GM19452 (cell line): ENCODE results near the gene WSCD1.

Source experiments
- ATAC-seq: cut with Tn5 transposase; IDR thresholded peaks from one replicate; pipeline ENCODE4 v1.9.1; 2021; ENCODE audit not compliant: unreplicated experiment

Gene WSCD1

DNA sequence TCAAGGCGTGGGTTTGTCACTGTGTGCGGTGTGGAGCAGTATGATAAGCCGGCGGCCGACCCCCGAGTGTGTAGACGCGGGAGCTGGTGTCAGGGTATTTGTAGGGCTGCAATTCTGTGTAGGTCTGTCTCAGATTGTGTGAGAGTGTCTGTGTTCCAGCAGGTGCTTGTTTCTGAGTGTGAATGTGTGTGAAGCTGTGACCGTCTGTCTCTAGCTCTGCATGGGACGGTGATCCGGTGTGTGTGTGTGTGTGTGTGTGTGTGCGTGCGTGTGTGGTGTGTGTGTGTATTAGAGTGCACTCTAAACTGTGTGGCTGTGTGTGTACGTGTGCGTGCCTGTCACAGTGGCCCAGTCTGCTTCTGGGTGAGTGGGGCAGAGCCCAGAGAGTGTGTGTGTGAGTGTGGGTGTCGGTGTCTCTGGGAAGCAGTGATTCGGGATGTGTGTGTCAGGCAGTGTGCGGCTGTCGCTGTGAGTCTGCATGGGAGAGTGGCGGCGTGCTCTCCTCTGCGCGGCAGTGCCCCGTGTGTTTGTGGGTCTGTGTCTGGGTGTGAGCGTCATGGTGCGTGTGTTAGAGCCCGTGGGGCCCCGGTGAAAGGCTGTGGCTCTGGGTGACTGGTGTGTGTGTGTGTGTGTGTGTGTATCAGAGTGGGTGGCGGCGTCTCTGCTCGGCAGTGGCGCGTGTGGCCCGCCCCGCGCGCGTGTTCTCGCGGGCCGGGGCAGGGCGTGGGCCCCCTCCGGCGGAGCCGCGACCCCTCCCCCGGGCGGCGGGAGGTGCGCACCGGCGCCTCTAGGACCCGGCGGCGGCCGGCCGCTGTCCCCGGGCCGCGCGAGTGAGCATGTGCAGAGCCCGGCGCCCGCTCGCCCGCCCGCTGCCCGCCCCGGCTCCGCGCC lies at the start of gene WSCD1:
WSCD1 (plus strand) TSS at position 841 of the 891 bp plus-strand sequence. CDS start 10,280 bp downstream, outside the sequence.
- ATAC-seq: no peak

DNA sequence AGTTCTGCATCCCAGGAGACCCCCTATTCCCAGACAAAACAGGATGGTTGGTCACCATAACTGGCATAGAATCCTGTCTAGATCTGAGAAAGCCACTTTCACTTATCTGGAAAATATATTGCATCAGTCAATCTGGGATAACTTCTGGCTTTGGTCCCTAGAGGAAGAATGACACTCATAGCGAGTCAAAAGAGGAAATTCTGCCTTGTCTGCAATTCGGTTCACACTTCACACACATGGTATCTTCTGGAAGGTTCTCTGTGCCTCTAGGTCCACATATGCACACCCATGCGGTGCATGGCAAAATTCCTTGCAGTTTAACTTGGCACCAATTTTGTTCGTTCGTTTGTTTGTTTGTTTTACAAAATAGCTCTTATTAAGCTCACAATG lies 49.2 kb upstream of the WSCD1 start:
- ATAC-seq: no peak

DNA sequence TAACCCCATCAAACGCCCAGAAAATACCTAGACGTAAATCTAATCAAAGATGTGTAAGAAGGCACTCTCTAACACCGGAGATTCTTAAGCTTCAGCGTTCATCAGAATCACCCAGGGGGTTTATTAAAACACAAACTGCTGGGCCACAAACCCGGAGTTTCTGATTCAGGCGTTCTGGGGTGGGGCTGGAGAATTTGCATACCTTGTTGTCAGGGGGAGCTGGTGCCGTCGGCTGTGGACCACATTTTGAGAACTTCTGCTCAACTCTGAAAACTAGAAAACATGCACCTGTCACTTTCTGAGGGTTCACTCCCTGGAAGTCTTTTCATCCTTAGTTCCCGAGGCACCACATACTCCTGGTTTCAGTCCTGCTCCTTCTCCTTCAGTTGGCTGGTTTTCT lies 48.6 kb upstream of the WSCD1 start:
- no peak for ATAC-seq

DNA sequence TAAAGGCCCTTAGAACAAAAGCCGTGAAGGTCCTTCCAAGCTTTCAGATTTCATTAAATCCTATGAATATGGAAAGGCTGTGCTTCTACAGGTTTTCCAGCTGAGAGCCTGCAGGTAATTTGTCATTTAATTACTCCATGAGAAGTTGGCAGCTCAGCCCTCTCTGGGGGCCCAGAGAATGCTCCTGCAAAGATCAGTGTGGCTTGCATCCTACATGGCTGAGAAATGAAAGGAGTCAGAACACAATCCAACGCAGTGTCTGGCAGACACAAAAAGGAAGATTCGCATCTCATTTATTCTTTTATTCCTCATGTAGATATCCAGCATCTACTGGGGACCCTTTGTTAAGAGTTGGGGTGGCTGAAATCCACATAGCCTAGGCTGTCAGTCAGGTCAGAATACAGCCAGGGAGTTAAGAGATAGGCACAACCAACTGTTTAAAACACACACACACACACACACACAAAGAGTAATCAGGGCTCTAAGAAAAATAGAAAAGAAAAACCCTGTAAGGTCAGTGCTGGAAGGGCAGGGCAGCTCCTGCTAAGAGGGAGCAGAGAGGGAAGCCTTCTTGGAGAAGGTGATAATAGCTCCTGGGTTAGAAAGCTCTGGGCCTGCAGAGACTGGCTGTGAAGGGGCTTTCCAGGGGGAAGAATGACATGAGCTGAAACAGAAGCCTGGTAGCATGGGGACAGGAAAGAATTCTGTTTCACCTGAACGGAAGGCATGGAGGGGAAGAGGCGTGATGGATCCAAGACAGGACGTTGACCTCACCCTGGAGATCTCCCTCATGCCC lies 46.9 kb upstream of the WSCD1 start:
- no peak for ATAC-seq

DNA sequence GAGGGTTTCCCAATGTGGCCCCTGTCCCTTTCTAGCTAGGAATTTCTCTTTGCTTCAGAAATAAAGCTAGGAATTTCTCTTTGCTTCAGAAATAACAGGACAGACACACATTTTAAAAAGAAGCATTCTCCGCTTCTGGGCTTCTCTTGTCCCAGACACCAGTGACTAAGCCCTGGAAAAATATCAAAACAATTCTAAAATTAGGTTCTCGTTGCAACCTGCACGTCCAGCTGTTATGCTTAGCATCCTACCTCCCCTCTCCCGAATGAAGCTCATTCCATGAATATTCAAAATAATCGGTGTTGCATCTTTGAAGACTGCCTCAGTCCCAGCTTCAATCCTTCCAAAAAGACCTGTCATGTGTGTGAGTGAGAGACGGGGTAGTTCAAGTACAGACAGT lies 45.6 kb upstream of the WSCD1 start:
- ATAC-seq: no peak

DNA sequence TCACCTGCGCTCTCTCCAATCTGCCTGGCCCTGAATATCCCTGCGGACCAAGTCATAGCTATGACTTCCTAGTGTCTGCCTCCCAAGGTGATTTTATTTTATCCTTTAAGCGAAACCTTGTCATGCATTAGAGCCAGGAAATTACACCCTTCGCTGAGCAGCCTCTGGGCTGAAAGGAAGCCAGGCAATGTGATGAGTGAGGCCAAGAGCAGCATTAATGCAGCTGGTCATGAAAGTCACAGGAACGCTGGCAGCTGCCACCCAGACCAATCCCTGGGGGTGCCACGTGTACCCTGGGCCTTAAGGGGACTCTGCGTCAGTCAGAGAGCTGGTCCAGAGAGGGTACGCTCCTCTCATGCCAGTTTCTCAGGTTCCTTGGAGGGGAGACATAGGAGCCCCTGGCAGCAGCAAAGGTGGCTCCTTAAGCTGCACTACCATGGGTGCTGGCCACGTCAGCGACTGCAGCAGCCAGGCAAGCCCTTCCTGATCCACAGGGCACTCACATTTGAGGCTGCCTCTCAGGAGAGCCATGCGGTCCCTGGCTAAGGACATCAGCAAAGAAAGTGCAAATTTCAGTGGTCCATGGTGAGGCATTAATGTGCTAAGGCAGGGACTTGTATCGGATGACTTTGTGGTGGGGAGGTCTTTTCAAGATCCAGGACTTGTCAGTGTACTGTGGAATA lies 42.7 kb upstream of the WSCD1 start:
- ATAC-seq: no peak

DNA sequence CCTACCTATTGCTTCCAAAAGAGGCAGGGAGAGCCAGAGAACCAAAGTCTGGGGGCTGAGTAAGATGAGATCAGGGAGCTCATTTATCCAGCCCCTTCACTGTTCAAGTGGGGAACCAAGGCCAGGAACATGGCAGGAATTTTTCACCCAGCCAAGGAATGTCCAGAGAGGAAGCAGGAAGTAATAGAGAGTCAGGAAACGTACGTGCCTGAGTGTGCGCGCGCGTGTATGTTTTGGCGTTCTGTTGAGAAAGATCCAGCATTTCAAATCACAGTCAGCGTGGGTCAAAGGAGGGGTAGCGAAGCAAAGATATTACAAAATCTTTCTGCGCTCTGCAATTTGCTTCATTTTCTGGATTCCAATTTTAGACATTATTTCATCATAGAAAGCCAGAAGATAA lies 41.9 kb upstream of the WSCD1 start:
- no peak for ATAC-seq

DNA sequence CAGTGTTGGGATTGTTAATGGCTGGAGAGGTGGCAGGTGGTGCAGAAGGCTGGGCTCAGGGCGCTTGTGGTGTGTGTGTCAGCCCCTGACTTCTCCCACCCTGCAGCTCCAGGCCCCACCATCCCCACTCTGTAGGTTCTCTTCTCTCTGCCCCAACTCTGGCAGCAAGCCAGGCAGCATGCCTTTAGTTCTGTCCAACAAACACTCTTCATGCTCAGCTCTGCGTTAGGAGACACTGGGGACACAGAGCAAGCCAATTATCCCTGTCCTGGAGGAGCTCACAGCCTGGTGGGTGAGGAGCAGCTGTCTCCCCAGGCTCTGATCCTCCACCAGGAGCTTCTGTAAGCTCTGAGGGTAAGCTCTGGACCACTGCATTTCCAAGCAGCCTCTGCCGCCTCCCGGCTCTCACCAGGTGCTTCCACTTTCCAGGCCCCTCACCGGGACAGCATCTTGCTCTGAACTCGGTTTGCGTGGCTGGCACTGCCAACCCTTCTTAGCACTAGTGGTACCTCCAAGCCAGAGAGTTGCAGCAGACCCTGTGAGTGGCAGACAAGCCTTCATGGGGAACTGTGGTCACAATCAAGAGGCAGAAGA lies 34.3 kb upstream of the WSCD1 start:
- ATAC-seq: no peak

DNA sequence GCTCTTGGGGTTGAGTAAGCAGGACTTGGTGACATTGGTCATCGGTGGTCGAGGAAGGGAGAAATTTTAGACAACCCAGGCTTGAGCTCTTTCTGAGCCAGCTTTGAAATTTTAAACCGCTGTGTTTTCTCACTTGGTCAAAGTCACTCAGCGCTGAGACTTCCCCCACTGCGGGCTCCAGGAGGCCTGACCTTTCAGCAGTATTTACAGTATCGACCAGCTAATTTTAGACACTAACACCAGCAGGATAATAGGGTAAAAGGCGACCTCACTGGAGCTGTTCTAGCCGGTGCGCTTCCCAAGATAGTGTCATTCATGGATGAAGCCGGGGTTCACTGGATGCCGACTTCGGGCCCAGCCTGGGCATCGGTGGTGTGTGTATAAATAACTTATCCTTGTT lies 29.7 kb upstream of the WSCD1 start:
- no peak for ATAC-seq

DNA sequence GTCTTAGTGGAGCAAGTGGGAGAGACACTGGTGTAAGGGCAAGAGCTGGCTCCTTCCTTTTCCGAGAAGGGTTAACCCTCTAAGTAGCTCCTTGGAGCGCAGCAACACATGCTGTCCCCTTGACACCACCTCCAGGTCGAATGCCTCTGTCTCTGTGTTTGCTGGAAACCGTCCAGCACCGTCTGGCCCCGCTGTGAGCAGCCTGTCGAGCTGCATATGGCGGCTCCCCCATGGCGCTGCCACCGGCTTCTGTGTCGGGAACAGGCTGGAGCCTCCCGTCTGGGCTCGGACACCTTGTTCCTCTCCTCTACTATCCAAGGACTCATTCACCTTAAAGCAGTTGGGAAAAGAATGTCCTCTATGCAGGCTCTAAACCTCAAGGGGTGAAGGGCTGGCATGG lies 28.9 kb upstream of the WSCD1 start:
- no peak for ATAC-seq

DNA sequence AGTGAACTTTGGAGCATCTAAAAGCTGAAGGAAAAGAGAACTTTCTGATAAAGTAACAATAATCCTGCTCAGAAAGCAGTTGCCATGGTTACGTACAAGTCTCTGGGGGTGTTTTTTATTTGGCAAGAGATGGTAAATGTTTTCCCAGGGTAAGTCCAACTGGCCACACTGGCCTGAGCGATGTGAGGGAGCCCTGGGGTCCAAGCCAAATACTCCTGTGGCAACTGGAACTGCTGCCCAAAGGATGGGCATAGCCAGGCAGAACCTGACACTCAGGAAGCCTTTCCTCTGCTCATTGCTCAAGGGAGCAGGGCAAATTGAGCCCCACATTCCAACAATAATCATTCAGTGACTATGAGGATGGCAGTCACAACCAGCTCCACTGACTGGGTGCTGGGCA lies 26.8 kb upstream of the WSCD1 start:
- no peak for ATAC-seq

DNA sequence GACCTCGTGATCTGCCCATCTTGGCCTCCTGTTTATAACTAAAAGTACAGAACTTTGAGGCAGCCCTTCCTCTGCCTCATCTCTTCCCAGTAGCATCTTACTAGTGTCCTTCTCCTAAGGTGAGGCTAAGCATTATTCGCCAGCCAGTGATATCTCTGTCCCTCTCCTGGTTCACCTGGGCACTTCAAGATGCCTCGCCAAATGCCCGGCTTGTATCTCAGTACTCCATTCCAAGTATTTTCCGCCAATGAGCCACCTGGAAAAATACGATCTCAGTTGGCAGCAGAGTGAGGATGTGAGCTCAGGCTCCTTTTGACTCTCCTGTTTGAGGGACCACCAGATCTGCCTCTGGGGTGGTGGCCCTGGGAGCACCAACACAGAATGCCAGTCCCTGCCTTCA lies 25.9 kb upstream of the WSCD1 start:
- ATAC-seq: no peak

DNA sequence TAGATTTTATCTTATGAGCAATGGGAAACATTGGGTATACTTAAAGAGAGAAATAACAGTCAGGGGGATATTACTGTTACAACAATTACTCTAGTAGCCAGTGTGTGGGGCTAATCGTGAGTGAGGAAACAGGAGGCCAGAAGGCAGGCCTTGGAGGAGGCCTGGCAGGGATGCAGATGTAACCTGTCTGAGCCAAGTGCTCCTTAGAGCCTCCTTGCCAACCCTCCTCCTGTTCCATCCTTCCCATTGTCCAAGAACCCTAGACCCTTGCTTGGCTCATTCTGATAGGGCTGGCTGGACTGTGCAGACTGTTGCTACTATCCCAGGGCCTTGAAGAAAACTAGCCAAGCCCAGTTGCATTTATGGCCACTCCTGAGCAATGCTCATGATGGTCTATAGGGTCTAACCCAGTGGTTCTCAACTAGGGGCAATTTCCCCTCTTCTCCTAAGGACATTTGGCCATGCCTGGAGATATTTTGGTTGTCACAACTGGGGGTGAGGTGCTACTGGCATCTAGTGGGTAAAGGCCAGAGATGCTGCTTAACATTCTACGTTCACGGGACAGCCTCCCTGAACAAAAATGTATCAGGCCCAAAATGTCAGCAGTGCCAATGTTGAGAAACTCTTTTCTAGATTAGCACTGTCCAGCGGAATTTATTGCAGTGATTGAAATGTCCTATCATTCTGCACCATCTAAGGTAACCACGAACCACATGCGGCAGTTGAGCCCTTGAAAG lies 24.4 kb upstream of the WSCD1 start:
- no peak for ATAC-seq

DNA sequence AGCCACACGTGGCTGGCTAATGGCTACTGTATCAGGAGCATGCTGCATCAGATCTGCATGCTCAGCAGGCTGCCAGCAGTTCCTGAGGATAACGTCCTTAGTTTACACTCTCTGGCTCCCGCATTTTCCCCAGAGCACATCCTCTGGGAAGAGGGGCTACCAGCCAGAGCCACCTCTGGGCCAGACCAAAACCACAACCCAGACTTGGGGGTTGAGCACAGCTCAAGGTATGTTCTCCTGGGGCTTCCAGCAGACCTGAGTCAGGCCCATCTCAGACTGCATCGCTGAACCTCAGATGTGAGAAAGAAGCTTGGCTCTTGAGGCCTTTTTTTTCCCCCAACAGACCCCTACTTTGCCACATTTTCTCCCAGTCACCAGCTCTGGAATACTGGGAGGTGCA lies 23.7 kb upstream of the WSCD1 start:
- no peak for ATAC-seq

DNA sequence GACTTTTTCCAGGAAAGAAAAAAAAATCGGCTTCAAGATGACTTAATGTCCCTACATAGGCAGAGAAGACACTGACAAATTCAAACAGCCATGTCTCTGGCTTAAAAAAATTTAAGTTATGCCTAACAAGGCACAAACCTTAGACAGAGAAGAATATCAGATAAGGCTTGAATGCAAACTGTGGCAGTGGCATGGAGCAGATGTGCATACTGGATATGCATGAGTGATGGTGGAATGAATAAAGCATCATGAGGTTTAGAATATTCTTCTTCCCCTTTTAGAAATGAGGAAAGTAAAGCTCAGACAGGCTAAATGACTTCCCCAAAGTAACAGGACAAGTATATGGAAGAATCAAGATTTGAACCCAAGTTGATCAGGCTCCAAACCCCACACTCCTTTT lies 23.2 kb upstream of the WSCD1 start:
- ATAC-seq: no peak

DNA sequence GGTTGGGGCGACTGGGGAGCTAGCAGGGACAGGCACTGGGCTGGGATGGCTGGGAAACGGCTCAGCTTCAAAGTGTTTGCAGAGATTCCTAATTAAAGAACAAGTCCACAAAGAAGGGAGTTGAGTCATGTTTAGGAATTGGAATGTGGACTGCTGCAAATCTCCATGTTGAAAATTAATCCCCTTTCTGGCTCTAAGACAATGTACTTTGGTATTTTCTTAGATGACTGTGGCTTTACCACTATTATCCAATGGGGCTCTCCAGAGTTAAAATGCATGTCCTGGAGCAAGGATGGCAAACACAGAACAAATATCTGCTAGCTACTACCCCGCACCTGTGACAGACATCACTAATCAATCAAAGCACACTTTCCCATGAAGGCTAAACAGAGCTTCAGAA lies 22.2 kb upstream of the WSCD1 start:
- ATAC-seq: no peak

DNA sequence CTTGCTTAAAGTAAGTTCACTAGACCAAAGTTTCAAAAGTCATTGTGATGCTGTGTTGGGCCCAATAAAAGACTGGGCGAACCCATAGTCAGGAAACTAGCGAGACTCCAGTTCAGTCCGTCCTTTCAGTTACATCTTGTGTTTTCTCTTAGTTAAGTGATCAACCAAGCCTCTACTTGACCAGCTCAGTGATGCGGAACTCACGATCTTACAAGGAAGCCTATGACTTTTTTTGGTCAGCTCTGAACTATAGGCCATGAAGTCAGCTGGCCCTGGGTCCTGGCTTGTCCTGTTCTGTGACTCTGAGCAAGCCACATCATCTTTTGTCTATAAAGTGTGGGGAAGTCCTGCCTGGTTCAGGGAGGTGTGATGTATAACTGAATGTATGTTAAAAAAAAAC lies 21.7 kb upstream of the WSCD1 start:
- no peak for ATAC-seq

DNA sequence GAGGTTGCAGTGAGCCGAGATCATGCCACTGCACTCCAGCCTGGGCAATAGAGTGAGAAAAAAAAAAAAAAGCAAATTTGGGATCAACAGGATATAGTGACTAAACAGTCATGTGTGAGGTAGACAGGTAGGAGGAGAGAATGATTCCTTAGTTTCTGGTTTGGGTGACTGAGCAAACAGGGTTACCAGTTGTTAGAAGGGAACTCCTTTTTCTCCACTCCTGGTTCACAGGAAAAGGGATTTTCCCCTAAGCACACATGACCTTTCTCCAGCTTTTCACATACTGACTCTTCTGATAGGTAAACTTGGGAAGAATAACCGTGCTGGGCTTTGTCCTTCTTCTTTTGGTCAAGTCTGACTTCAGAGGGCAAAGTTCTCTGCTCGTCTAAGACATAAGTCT lies 17.3 kb upstream of the WSCD1 start:
- no peak for ATAC-seq

DNA sequence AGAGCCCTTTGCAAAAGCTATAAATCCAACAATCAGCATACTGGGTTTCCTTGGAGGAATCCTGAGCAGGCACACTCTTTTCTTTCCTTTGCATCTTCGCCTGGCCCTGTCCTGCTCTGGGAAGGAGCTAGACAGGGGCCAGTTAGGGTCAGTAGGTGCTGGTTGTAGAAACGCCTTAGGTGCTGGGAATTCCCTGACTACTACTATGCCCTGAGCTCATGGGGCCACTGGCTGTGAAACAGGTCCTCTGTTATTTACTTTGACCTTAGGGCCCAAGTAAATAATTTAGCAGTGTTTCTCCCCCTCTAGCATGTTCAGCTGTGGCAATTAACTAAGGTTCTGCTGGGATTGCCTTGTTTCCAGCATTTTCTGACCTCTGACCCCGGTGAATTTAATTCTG lies 15.8 kb upstream of the WSCD1 start:
- ATAC-seq: no peak

DNA sequence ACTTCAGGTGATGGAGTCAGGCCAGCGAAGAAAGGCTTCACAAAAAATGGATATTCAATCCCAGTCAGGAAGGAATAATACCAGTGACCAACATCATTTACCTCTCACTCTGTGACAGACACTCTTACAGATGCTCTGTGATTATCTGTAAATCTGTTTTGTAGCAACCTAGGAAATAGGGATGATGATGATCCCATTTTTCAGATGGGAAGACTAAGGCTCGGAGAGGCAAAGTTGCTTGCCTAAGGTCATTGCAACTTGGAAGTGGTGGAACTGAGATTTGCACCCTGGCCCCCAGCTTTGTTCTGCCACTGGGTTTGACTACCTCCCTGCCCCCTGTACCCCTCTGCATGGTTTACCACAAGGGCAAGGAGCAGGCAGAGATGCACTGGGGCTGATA lies 14.1 kb upstream of the WSCD1 start:
- ATAC-seq: no peak

DNA sequence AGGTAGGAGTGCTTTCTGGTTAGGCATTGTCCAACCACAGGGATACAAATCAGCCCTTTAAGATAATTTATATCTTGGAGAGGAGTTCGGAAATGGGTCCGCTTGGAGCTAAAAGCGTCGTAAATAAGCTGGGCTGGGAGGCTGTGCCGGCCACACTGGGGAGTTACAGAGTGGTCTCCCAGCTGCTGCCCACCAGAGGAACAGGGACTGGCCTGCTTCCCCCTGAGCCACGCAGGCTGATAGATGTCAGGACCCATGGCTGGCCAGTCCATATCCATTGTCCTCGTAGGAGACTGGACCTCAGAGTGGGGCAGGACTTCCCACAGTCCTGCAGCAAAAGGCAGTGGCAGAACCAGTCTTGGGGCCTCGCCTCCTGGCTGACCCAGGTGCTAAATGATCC lies 12.6 kb upstream of the WSCD1 start:
- no peak for ATAC-seq
